HEK293 (cell line): ENCODE data around the gene CANX.

Experiments used
- GFI1B ChIP-seq: fragments of 450-650 bp; formaldehyde crosslinking; IDR thresholded peaks from 2 replicates; pipeline ENCODE4 v1.5.1; 2016; ENCODE audit warnings: missing biosample characterization, missing genetic modification characterization
- GLIS1 ChIP-seq: fragments of 450-650 bp; formaldehyde crosslinking; IDR thresholded peaks from 2 replicates; pipeline ENCODE4 v1.5.1; 2016; ENCODE audit warnings: missing biosample characterization, missing genetic modification characterization
- KLF7 ChIP-seq: fragments of 450-650 bp; formaldehyde crosslinking; IDR thresholded peaks from 2 replicates; pipeline ENCODE4 v1.5.1; 2016; ENCODE audit warnings: missing biosample characterization, missing genetic modification characterization, borderline replicate concordance
- OSR2 ChIP-seq: fragments of 450-650 bp; formaldehyde crosslinking; IDR thresholded peaks from 2 replicates; pipeline ENCODE4 v1.5.1; 2016; ENCODE audit warnings: missing biosample characterization, missing genetic modification characterization
- TRIM28 ChIP-seq: IDR thresholded peaks from 2 replicates; pipeline ENCODE4 v1.6.1; 2011; ENCODE audit warnings: low read length, control low read depth, borderline replicate concordance
- ZFHX2 ChIP-seq: fragments of 450-650 bp; formaldehyde crosslinking; conservative IDR thresholded peaks from 2 replicates; pipeline ENCODE4 v1.5.1; 2016; ENCODE audit warnings: missing biosample characterization, missing genetic modification characterization
- ZNF112 ChIP-seq: fragments of 450-650 bp; formaldehyde crosslinking; IDR thresholded peaks from 2 replicates; pipeline ENCODE4 v1.5.0; 2017; ENCODE audit warnings: missing biosample characterization, missing genetic modification characterization
- ZNF114 ChIP-seq: fragments of 450-650 bp; formaldehyde crosslinking; IDR thresholded peaks from 2 replicates; pipeline ENCODE4 v1.5.0; 2017; ENCODE audit warnings: missing biosample characterization, missing genetic modification characterization
- ZNF174 ChIP-seq: fragments of 450-650 bp; formaldehyde crosslinking; IDR thresholded peaks from 2 replicates; pipeline ENCODE4 v1.5.0; 2017; ENCODE audit warnings: missing biosample characterization, mild to moderate bottlenecking, missing genetic modification characterization
- ZNF202 ChIP-seq: fragments of 450-650 bp; formaldehyde crosslinking; IDR thresholded peaks from 2 replicates; pipeline ENCODE4 v1.5.1; 2016; ENCODE audit warnings: missing biosample characterization, missing genetic modification characterization, borderline replicate concordance
- ZNF24 ChIP-seq: fragments of 450-650 bp; formaldehyde crosslinking; IDR thresholded peaks from 2 replicates; pipeline ENCODE4 v1.5.1; 2016; ENCODE audit warnings: missing biosample characterization, missing genetic modification characterization
- ZNF416 ChIP-seq: fragments of 450-650 bp; formaldehyde crosslinking; IDR thresholded peaks from 2 replicates; pipeline ENCODE4 v1.5.1; 2016; ENCODE audit warnings: missing biosample characterization, missing genetic modification characterization
- ZNF530 ChIP-seq: fragments of 450-650 bp; formaldehyde crosslinking; IDR thresholded peaks from 2 replicates; pipeline ENCODE4 v1.5.1; 2016; ENCODE audit warnings: low read depth, missing biosample characterization, missing genetic modification characterization
- ZNF558 ChIP-seq: fragments of 450-650 bp; formaldehyde crosslinking; IDR thresholded peaks from 2 replicates; pipeline ENCODE4 v1.5.1; 2016; ENCODE audit warnings: missing biosample characterization, missing genetic modification characterization
- ZNF624 ChIP-seq: fragments of 450-650 bp; formaldehyde crosslinking; IDR thresholded peaks from 2 replicates; pipeline ENCODE4 v1.5.1; 2017; ENCODE audit warnings: missing biosample characterization, missing genetic modification characterization
- ZNF626 ChIP-seq: fragments of 450-650 bp; sonication (Bioruptor Pico); formaldehyde crosslinking; IDR thresholded peaks from 2 replicates; pipeline ENCODE4 v1.5.1; 2018; ENCODE audit warnings: missing biosample characterization, missing genetic modification characterization, inconsistent platforms
- ZNF660 ChIP-seq: fragments of 450-650 bp; IDR thresholded peaks from 2 replicates; pipeline ENCODE4 v1.5.1; 2018; ENCODE audit warnings: missing biosample characterization, mild to moderate bottlenecking, missing genetic modification characterization
- TF ChIP-seq, protein P1 (sequence below): fragments of 450-650 bp; formaldehyde crosslinking; conservative IDR thresholded peaks from 2 replicates; pipeline ENCODE4 v1.5.1; 2016; ENCODE audit warnings: low read depth, missing biosample characterization, missing genetic modification characterization
- TF ChIP-seq, protein P2 (sequence below): fragments of 450-650 bp; formaldehyde crosslinking; IDR thresholded peaks from 2 replicates; pipeline ENCODE4 v1.5.1; 2016; ENCODE audit warnings: missing biosample characterization, missing genetic modification characterization
- TF ChIP-seq, protein P3 (sequence below): fragments of 450-650 bp; formaldehyde crosslinking; IDR thresholded peaks from 2 replicates; pipeline ENCODE4 v1.5.1; 2017; ENCODE audit warnings: missing biosample characterization, mild to moderate bottlenecking, missing genetic modification characterization, moderate library complexity
- TF ChIP-seq, protein P4 (sequence below): fragments of 450-650 bp; formaldehyde crosslinking; IDR thresholded peaks from 2 replicates; pipeline ENCODE4 v1.5.1; 2017; ENCODE audit warnings: missing biosample characterization, missing genetic modification characterization
- TF ChIP-seq, protein P5 (sequence below): fragments of 450-650 bp; formaldehyde crosslinking; IDR thresholded peaks from 2 replicates; pipeline ENCODE4 v1.5.1; 2016; ENCODE audit warnings: missing biosample characterization, missing genetic modification characterization
- TF ChIP-seq, protein P6 (sequence below): fragments of 450-650 bp; formaldehyde crosslinking; IDR thresholded peaks from 2 replicates; pipeline ENCODE4 v1.5.1; 2016; ENCODE audit warnings: missing biosample characterization, missing genetic modification characterization
- TF ChIP-seq, protein P7 (sequence below): fragments of 450-650 bp; formaldehyde crosslinking; conservative IDR thresholded peaks from 2 replicates; pipeline ENCODE4 v1.5.1; 2016; ENCODE audit warnings: low read depth, missing biosample characterization, missing genetic modification characterization

CANX gene

DNA sequence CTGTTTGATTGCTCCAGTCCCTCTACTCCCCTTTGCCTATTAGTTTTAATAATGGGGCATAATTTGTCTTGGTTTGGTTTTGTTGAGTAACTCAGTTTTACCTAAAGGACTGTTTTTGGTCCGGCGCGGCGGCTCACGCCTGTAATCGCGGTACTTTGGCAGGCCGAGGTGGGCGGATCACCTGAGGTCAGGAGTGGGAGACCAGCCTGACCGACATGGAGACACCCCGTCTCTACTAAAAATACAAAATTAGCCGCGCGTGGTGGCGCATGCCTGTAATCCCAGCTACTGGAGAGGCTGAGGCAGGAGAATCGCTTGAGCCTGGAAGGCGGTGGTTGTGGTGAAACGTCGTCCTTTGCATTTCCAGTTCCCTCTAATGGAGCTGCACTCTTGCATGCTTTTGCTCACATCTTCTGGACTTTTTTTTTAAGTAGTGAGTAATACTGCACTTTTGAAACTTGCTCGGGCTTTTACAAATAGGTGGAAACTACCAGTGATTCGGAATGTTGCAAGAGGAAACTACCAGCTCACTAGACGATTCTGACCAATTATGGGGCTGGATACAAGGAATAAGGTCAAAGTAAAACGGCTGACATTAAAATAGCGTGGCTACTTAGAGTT is 33.1 kb downstream of the CANX start (continued):
- TF ChIP-seq, protein P1, sequence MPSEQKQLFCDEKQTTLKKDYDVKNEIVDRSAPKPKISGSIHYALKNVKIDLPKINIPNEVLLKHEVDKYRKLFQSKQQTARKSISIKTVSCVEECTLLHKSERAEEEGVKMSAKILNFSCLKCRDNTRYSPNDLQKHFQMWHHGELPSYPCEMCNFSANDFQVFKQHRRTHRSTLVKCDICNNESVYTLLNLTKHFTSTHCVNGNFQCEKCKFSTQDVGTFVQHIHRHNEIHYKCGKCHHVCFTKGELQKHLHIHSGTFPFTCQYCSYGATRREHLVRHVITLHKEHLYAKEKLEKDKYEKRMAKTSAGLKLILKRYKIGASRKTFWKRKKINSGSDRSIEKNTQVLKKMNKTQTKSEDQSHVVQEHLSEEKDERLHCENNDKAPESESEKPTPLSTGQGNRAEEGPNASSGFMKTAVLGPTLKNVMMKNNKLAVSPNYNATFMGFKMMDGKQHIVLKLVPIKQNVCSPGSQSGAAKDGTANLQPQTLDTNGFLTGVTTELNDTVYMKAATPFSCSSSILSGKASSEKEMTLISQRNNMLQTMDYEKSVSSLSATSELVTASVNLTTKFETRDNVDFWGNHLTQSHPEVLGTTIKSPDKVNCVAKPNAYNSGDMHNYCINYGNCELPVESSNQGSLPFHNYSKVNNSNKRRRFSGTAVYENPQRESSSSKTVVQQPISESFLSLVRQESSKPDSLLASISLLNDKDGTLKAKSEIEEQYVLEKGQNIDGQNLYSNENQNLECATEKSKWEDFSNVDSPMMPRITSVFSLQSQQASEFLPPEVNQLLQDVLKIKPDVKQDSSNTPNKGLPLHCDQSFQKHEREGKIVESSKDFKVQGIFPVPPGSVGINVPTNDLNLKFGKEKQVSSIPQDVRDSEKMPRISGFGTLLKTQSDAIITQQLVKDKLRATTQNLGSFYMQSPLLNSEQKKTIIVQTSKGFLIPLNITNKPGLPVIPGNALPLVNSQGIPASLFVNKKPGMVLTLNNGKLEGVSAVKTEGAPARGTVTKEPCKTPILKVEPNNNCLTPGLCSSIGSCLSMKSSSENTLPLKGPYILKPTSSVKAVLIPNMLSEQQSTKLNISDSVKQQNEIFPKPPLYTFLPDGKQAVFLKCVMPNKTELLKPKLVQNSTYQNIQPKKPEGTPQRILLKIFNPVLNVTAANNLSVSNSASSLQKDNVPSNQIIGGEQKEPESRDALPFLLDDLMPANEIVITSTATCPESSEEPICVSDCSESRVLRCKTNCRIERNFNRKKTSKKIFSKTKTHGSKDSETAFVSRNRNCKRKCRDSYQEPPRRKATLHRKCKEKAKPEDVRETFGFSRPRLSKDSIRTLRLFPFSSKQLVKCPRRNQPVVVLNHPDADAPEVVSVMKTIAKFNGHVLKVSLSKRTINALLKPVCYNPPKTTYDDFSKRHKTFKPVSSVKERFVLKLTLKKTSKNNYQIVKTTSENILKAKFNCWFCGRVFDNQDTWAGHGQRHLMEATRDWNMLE, result no peak
- TF ChIP-seq ZNF660 (tag by site-specific recombination), result no peak
- TF ChIP-seq, protein P2, sequence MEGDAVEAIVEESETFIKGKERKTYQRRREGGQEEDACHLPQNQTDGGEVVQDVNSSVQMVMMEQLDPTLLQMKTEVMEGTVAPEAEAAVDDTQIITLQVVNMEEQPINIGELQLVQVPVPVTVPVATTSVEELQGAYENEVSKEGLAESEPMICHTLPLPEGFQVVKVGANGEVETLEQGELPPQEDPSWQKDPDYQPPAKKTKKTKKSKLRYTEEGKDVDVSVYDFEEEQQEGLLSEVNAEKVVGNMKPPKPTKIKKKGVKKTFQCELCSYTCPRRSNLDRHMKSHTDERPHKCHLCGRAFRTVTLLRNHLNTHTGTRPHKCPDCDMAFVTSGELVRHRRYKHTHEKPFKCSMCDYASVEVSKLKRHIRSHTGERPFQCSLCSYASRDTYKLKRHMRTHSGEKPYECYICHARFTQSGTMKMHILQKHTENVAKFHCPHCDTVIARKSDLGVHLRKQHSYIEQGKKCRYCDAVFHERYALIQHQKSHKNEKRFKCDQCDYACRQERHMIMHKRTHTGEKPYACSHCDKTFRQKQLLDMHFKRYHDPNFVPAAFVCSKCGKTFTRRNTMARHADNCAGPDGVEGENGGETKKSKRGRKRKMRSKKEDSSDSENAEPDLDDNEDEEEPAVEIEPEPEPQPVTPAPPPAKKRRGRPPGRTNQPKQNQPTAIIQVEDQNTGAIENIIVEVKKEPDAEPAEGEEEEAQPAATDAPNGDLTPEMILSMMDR, result no peak
- TF ChIP-seq GLIS1 (tag by site-specific recombination), result no peak
- TF ChIP-seq ZNF24, result no peak
- TF ChIP-seq, protein P3, sequence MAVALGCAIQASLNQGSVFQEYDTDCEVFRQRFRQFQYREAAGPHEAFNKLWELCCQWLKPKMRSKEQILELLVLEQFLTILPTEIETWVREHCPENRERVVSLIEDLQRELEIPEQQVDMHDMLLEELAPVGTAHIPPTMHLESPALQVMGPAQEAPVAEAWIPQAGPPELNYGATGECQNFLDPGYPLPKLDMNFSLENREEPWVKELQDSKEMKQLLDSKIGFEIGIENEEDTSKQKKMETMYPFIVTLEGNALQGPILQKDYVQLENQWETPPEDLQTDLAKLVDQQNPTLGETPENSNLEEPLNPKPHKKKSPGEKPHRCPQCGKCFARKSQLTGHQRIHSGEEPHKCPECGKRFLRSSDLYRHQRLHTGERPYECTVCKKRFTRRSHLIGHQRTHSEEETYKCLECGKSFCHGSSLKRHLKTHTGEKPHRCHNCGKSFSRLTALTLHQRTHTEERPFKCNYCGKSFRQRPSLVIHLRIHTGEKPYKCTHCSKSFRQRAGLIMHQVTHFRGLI (tag by site-specific recombination), result peak; percentile 45; the same call in 1 of the 2 replicates
- TF ChIP-seq, protein P4, sequence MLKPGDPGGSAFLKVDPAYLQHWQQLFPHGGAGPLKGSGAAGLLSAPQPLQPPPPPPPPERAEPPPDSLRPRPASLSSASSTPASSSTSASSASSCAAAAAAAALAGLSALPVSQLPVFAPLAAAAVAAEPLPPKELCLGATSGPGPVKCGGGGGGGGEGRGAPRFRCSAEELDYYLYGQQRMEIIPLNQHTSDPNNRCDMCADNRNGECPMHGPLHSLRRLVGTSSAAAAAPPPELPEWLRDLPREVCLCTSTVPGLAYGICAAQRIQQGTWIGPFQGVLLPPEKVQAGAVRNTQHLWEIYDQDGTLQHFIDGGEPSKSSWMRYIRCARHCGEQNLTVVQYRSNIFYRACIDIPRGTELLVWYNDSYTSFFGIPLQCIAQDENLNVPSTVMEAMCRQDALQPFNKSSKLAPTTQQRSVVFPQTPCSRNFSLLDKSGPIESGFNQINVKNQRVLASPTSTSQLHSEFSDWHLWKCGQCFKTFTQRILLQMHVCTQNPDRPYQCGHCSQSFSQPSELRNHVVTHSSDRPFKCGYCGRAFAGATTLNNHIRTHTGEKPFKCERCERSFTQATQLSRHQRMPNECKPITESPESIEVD (tag by site-specific recombination), result no peak
- TF ChIP-seq ZNF626, result no peak
- peak; percentile 48; the same call in 1 of the 2 replicates for TF ChIP-seq OSR2
- TF ChIP-seq, protein P5, sequence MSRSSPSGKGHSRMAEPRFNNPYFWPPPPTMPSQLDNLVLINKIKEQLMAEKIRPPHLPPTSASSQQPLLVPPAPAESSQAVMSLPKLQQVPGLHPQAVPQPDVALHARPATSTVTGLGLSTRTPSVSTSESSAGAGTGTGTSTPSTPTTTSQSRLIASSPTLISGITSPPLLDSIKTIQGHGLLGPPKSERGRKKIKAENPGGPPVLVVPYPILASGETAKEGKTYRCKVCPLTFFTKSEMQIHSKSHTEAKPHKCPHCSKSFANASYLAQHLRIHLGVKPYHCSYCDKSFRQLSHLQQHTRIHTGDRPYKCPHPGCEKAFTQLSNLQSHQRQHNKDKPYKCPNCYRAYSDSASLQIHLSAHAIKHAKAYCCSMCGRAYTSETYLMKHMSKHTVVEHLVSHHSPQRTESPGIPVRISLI (tag by site-specific recombination), result peak; percentile 78
- no peak for TF ChIP-seq ZNF174 (tag by site-specific recombination)
- TF ChIP-seq, protein P6, sequence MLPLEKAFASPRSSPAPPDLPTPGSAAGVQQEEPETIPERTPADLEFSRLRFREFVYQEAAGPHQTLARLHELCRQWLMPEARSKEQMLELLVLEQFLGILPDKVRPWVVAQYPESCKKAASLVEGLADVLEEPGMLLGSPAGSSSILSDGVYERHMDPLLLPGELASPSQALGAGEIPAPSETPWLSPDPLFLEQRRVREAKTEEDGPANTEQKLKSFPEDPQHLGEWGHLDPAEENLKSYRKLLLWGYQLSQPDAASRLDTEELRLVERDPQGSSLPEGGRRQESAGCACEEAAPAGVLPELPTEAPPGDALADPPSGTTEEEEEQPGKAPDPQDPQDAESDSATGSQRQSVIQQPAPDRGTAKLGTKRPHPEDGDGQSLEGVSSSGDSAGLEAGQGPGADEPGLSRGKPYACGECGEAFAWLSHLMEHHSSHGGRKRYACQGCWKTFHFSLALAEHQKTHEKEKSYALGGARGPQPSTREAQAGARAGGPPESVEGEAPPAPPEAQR (tag by site-specific recombination), result no peak
- TF ChIP-seq ZNF112 (tag by site-specific recombination), result no peak
- no peak for TF ChIP-seq GFI1B
- TF ChIP-seq ZNF202 (tag by site-specific recombination), result no peak
- no peak for TF ChIP-seq ZNF558 (tag by site-specific recombination)
- TF ChIP-seq, protein P7, sequence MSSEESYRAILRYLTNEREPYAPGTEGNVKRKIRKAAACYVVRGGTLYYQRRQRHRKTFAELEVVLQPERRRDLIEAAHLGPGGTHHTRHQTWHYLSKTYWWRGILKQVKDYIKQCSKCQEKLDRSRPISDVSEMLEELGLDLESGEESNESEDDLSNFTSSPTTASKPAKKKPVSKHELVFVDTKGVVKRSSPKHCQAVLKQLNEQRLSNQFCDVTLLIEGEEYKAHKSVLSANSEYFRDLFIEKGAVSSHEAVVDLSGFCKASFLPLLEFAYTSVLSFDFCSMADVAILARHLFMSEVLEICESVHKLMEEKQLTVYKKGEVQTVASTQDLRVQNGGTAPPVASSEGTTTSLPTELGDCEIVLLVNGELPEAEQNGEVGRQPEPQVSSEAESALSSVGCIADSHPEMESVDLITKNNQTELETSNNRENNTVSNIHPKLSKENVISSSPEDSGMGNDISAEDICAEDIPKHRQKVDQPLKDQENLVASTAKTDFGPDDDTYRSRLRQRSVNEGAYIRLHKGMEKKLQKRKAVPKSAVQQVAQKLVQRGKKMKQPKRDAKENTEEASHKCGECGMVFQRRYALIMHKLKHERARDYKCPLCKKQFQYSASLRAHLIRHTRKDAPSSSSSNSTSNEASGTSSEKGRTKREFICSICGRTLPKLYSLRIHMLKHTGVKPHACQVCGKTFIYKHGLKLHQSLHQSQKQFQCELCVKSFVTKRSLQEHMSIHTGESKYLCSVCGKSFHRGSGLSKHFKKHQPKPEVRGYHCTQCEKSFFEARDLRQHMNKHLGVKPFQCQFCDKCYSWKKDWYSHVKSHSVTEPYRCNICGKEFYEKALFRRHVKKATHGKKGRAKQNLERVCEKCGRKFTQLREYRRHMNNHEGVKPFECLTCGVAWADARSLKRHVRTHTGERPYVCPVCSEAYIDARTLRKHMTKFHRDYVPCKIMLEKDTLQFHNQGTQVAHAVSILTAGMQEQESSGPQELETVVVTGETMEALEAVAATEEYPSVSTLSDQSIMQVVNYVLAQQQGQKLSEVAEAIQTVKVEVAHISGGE (tag by site-specific recombination), result no peak
- no peak for TF ChIP-seq TRIM28
- no peak for TF ChIP-seq ZNF624 (tag by site-specific recombination)
- TF ChIP-seq KLF7 (tag by site-specific recombination), result no peak
- no peak for TF ChIP-seq ZNF530 (tag by site-specific recombination)
- TF ChIP-seq ZFHX2, result peak; percentile 41
- TF ChIP-seq ZNF416, result no peak
- no peak for TF ChIP-seq ZNF114 (tag by site-specific recombination)
